COR-L47 (cell line): ENCODE data around the gene GMPR2.
"Not testable (repeated sequence)": the region's sequence is repeated elsewhere in the genome, so short reads cannot be mapped to it uniquely, and the experiment has no call there.

Experiments
- DNase-seq: peaks from one replicate; lab custom pipeline; 2025; lab: John Stamatoyannopoulos, UW

The GMPR2 gene

GRCh38 chr14:24202538-24202937, 30.2 kb upstream of the GMPR2 start:
- not testable (repeated sequence) for DNase-seq

GRCh38 chr14:24203249-24203886, 29.4 kb upstream of the GMPR2 start:
- not testable (repeated sequence) for DNase-seq

DNA sequence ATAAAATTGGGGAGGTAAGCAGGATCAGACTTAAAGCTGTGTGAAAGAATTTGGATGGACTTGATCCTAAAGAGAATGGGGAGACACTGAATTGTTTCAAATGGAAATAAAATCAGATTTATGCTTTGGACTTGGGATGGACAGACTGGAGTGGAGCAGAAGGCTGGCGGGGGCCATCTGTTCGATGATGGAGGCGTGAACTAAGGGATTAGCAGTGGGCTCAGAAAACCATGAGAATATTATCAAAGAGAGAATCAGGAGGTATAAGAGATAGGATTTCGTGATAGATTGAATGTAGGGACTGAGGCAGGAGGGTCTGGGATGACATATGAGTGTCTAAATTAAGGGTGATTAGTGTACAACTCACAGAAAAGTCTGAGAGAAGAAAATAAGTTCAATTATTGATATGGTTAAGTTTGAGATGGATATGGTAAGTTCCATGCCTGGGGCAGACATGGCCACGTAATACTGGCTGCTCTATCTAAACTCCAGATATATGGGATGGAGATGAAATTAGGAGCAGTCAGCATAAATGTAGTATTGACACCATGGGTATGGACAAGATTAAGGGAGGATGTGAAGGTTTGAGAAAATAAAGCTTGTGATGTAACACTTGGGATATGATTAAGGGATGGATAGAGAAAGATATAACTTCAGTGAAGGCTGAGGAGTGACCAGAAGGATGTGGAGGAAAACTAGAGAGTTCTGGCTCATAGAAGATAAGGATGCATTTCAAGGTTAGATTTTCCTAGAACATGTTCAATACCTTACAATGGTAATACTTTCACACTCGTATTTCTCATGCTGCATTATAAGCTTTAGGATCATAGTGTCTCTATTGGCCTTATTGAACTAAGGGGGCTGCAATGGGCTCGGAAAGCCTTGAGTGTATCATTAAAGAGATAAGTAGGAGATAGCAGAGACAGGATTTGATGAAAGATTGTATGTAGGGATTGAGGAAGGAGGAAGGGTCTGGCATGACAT, 28.3 kb upstream of the GMPR2 start:
- DNase-seq: no peak

GRCh38 chr14:24206260-24207103, 26.2 kb upstream of the GMPR2 start:
- DNase-seq: no peak

- DNase-seq: no peak
Observed at GRCh38 chr14:24207104-24207551, 25.6 kb upstream of the GMPR2 start.

DNA sequence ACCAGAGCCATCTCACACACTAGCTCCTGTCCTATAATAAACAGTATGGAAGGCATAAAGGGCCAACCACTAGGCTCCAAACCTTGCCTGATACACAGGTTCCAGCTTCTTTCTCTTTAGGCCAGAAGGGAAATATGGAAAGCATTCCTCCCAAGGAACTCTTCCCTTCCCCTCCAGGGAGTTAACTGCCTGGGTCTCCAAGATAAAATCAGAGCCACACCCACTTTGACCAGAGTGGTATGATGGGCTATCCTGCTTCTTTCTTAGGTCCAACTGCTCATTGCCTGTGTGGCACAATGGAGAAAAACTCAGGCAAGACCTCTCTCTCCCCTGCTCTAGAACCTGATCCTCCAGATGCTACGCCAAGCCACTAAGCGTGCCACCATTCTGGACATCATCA, 25.1 kb upstream of the GMPR2 start:
- no peak for DNase-seq

DNA sequence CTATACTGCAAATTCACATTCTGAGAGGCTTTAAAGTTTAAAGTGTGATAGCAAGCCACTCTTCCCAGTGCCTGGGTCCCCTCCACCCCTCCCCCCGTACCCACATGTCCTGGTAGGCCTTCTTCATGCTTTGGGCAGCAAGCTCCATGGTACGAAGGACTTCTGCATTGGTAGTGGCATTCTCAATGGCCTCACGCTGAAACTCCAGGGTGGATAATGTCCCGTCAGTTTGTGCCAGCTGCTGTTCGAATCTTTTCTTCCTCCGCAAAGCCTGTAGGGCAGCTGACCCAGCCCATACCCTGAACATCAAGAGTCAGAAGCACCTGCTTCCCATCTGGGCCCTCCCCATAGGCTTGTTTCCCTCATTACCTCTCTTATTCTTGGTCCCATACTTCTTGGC, 21.4 kb upstream of the GMPR2 start:
- DNase-seq: no peak

- DNase-seq: peak; percentile 95
Observed at GRCh38 chr14:24212924-24213865, 19.5 kb upstream of the GMPR2 start, which contains the start of gene CHMP4A. TSS of gene CHMP4A (minus strand) at chr14:24213488. CDS start at chr14:24213439, 49 bp downstream.

- no peak for DNase-seq
Observed at GRCh38 chr14:24213866-24214662, 18.7 kb upstream of the GMPR2 start.

DNA sequence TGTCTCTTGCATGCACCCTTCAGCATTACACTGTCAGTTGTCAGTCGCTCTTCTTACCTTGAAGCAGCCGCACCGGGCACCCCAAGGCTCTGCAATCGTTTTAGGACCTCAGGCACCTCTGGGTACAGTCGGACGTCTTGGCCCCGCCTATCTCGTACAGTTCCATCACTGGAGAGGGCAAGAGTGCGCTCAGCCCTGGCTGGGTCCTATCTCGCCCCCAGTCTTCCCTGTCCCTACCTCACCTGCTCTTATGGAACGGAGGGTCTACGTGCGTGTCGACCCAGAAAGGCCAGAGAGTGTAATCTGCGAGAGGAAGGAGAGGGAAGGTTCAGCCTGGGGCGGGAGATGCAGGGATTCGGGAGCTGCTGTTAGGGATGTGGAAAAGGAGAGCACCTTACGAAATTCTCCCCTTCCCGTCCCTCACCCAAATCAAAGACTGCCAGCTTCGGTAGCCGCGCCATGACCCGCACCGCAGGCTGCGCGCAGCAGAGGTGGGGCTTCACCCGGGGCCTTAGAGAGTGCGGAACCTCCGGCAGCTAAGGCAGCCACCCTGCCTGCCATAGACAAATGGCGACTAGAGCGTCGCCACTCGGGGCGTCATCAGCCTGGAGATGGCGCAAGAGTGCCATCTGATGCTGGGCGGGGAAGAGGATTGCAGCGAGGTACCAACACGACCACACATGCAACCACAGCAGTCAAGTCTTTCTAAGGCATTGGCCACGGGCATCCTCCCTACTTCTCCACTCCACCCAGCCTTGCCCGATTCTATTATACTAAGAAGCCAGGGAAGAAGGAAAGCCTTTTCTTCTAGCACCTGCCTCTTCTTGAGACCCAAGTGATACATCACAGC, 17.0 kb upstream of the GMPR2 start, which contains the start of gene MDP1:
MDP1 (minus strand) TSS at position 572 of the 850 bp plus-strand sequence; CDS start at position 461, 111 bp downstream.
- peak; percentile 79 for DNase-seq

GRCh38 chr14:24216345-24216699, 16.4 kb upstream of the GMPR2 start:
- no peak for DNase-seq

GRCh38 chr14:24216876-24217275, 15.9 kb upstream of the GMPR2 start:
- not testable (repeated sequence) for DNase-seq

DNA sequence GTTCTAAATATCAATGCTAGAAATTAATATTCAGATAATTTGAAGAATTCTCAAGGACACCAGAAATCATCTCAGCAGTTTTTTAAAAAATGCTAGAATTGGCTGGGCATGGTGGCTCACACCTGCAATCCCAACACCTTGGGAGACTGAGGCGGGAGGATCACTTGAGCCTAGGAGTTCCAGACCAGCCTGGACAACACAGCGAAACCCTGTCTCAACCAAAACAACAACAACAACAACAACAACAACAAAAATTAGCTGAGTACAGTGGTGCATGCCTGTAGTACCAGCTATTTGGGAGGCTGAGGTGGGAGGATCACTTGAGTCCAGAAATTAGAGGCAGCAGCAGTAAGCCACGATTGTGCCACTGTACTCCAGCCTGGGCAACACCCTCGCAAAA, 13.6 kb upstream of the GMPR2 start:
- no peak for DNase-seq

DNA sequence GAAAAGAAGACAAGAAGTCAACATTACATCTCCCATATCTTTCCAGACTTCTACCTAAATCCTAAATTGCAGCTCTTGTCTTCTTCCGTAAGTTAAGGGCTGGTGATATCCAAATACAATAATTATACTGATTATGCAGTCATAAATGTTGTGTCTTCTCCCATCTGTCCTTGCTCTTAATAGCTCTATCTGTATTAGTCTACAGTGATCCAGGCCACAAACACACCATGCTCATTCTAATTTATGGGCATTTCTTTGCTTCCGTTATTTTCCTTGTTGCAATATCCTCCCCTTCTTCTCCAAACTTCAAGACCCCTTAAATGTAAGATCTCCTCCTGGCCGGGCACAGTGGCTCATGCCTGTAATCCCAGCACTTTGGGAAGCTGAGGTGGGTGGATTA, 13.2 kb upstream of the GMPR2 start:
- no peak for DNase-seq

- not testable (repeated sequence) for DNase-seq
Observed at GRCh38 chr14:24222987-24223386, 9.7 kb upstream of the GMPR2 start.

DNA sequence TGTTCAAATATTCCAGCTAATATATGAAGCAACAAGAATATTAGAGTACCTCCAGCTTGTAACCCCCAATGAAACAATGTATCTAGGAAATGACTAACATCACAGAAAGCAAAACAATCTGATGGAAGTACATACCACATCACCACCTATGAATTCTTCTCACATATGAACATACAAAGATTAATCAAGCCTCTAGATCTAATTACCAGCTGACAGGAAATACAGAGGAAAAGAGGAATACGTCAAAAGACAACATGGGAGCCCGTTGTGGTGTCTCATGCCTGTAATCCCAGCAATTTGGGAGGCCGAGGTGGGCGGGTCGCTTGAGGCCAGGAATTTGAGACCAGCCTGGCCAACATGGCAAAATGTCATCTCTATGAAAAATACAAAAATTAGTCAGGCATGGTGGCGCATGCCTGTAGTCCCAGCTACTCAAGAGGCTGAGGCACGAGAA, 8.1 kb upstream of the GMPR2 start:
- no peak for DNase-seq

- DNase-seq: no peak
Observed at GRCh38 chr14:24226473-24226872, 6.3 kb upstream of the GMPR2 start.

DNA sequence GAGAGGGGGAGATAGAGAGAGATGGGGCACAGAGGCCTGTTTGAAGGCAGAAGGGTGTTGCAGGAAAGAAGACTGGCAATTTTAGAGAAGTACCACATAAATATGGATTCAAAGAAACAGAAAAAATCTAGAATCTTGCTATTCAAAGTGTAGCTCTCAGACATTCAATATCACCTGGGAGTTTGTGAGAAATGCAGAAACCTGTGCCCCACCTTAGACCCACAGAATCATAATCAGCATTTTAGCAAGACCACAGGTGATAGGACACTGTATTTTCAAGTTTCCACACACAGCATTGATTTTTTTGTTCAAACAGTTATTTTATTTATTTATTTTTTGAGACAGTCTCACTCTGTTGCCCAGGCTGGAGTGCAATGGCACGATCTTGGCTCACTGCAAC, 3.8 kb upstream of the GMPR2 start:
- DNase-seq: no peak
